Thoracic aorta (tissue), 2 donors: ENCODE data around the gene NGRN. TPM values are rescaled to one million over a fixed set of nuclear protein-coding genes. Genes with fewer than 3 reads are reported as not detected.

Experiments used
- ATAC-seq: fragments of 150-250 bp; one replicate; pipeline ENCODE4 v1.8.0; 2017; ENCODE audit warnings: low read depth; ENCODE audit not compliant: insufficient number of reproducible peaks, low FRiP score
- DNase-seq: peaks from one replicate; pipeline ENCODE4 v3.0.0-alpha.2; 2020; ENCODE audit warnings: low spot score
- H3K27ac ChIP-seq, 2 donors: fragments of 200-600 bp; sonication (generic); 1 replicate in 1 of 2; 2 replicates in 1 of 2; pipeline ENCODE4 v1.5.1; 2016; ENCODE audit warnings: mild to moderate bottlenecking in 2 of 2, moderate library complexity in 2 of 2
- H3K27me3 ChIP-seq: fragments of 200-600 bp; sonication (generic); replicated peaks from 2 replicates; pipeline ENCODE4 v1.6.0; 2016; ENCODE audit warnings: mild to moderate bottlenecking; ENCODE audit not compliant: insufficient read depth
- H3K36me3 ChIP-seq: fragments of 200-600 bp; sonication (generic); one replicate; pipeline ENCODE4 v1.5.1; 2016
- H3K4me1 ChIP-seq, 2 donors: fragments of 200-600 bp; sonication (generic); 1 replicate in 1 of 2; 2 replicates in 1 of 2; pipeline versions ENCODE4 v1.5.1 to v1.6.0; 2016; ENCODE audit warnings: low read depth in 2 of 2, mild to moderate bottlenecking in 1 of 2; ENCODE audit not compliant: control insufficient read depth in 1 of 2
- H3K4me3 ChIP-seq: fragments of 200-600 bp; sonication (generic); 2 replicates; pipeline ENCODE4 v1.5.1; 2016; ENCODE audit warnings: mild to moderate bottlenecking
- H3K9me3 ChIP-seq: fragments of 200-600 bp; sonication (generic); 2 replicates; pipeline ENCODE4 v1.5.1; 2016
- total RNA-seq, 2 donors: library from RNA; depleted of rRNA; stranded (reverse); fragments of >200 nt; gene quantifications; one replicate each; pipeline versions ENCODE4 v1.1.0 to v1.2.3, GENCODE V29; 2016
- TF ChIP-seq, protein P1 (sequence below): fragments of 200-600 bp; sonication (generic); IDR thresholded peaks from one replicate; pipeline ENCODE4 v1.5.1; 2019; ENCODE audit warnings: antibody characterized with exemption

Gene NGRN
- total RNA-seq, 2 donors from 2014 or later: 63.5 to 97.5 TPM

DNA sequence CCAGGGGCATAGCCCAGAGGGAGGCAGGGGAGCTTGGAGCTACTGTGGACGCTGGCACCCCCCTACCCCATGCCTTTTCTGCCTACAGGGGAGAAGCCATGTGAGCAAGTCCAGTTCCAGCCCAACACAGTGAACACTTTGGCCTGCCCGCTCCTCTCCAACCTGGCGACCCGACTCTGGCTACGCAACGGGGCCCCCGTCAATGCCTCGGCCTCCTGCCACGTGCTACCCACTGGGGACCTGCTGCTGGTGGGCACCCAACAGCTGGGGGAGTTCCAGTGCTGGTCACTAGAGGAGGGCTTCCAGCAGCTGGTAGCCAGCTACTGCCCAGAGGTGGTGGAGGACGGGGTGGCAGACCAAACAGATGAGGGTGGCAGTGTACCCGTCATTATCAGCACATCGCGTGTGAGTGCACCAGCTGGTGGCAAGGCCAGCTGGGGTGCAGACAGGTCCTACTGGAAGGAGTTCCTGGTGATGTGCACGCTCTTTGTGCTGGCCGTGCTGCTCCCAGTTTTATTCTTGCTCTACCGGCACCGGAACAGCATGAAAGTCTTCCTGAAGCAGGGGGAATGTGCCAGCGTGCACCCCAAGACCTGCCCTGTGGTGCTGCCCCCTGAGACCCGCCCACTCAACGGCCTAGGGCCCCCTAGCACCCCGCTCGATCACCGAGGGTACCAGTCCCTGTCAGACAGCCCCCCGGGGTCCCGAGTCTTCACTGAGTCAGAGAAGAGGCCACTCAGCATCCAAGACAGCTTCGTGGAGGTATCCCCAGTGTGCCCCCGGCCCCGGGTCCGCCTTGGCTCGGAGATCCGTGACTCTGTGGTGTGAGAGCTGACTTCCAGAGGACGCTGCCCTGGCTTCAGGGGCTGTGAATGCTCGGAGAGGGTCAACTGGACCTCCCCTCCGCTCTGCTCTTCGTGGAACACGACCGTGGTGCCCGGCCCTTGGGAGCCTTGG lies 37.4 kb upstream of the NGRN start:
- ATAC-seq (no peak), DNase-seq (no peak)
- no peak overlapping the region for H3K27ac ChIP-seq
- H3K4me3 ChIP-seq: no peak overlapping the region
- H3K36me3 ChIP-seq: peaks cover 59% of the 10 kb centered on the region
- peaks cover 21 to 31% of the 10 kb centered on the region in 2 donors for H3K4me1 ChIP-seq
- no peaks in the 10 kb centered on the region for H3K9me3 ChIP-seq
- TF ChIP-seq, protein P1, sequence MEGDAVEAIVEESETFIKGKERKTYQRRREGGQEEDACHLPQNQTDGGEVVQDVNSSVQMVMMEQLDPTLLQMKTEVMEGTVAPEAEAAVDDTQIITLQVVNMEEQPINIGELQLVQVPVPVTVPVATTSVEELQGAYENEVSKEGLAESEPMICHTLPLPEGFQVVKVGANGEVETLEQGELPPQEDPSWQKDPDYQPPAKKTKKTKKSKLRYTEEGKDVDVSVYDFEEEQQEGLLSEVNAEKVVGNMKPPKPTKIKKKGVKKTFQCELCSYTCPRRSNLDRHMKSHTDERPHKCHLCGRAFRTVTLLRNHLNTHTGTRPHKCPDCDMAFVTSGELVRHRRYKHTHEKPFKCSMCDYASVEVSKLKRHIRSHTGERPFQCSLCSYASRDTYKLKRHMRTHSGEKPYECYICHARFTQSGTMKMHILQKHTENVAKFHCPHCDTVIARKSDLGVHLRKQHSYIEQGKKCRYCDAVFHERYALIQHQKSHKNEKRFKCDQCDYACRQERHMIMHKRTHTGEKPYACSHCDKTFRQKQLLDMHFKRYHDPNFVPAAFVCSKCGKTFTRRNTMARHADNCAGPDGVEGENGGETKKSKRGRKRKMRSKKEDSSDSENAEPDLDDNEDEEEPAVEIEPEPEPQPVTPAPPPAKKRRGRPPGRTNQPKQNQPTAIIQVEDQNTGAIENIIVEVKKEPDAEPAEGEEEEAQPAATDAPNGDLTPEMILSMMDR: no peak
- no peaks in the 10 kb centered on the region for H3K27me3 ChIP-seq

DNA sequence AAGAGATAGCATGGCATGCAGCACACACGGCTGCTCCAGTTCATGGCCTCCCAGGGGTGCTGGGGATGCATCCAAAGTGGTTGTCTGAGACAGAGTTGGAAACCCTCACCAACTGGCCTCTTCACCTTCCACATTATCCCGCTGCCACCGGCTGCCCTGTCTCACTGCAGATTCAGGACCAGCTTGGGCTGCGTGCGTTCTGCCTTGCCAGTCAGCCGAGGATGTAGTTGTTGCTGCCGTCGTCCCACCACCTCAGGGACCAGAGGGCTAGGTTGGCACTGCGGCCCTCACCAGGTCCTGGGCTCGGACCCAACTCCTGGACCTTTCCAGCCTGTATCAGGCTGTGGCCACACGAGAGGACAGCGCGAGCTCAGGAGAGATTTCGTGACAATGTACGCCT lies 36.5 kb upstream of the NGRN start:
- peaks cover 51% of the 10 kb centered on the region for H3K36me3 ChIP-seq
- peaks cover 21 to 33% of the 10 kb centered on the region in 2 donors for H3K4me1 ChIP-seq
- H3K9me3 ChIP-seq: no peaks in the 10 kb centered on the region
- no peak overlapping the region for H3K4me3 ChIP-seq
- TF ChIP-seq, protein P1: no peak
- no peak overlapping the region for H3K27ac ChIP-seq
- no peaks in the 10 kb centered on the region for H3K27me3 ChIP-seq
- ATAC-seq (no peak), DNase-seq (no peak)

DNA sequence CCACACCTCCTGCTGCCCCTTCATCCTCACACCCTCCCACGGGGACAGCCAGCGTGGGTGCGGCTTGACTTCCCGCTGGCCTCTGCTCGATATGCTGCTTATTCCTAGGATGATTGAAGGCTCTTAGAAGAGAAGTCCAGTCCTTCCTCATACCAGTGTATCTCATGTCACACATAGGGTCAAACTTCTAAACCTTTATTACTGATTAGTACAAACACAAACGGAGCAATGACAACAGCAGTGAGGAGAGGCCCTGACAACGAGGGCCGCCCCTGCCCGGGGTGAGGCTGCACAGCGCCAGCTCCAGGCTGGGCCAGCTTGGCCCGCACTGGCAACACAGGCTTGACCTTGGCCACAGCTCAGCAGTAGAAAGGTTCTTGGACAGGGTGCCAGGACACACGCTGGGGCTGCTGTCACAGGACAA lies 35.4 kb upstream of the NGRN start:
- Histone ChIP-seq H3K4me1 (peaks cover 27 to 39% of the 10 kb centered on the region in 2 donors), H3K36me3 (peaks cover 39% of the 10 kb centered on the region), H3K9me3 (no peaks in the 10 kb centered on the region), H3K27me3 (no peaks in the 10 kb centered on the region), H3K4me3 (no peak overlapping the region), H3K27ac (no peak overlapping the region)
- DNase-seq (no peak), ATAC-seq (no peak)
- TF ChIP-seq, protein P1: no peak

DNA sequence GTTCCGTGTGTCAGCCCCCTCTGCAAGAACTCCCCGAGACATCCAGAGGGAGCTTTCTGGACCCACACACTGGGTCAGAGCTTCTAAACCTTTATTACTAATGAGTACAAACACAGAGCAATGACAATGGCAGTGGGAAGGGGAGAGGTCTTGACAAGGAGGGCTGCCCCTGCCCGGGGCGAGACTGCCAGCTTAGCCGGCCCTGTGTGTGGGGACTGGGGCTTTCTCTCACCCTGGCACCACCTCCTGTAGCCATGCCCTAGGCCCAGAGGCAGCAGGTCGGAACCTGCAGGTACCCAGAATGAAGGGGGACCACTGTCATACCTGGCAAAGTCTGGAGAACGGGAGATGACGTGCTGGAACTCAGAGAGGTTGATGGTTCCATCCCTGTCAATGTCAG lies 34.9 kb upstream of the NGRN start:
- H3K4me3 ChIP-seq: no peak overlapping the region
- DNase-seq (no peak), ATAC-seq (no peak)
- H3K36me3 ChIP-seq: peaks cover 35% of the 10 kb centered on the region
- no peaks in the 10 kb centered on the region for H3K9me3 ChIP-seq
- TF ChIP-seq, protein P1: no peak
- no peaks in the 10 kb centered on the region for H3K27me3 ChIP-seq
- H3K27ac ChIP-seq: no peak overlapping the region
- H3K4me1 ChIP-seq: peaks cover 27 to 39% of the 10 kb centered on the region in 2 donors
